ENCODE measurements around the gene CR1. TPM values are rescaled to one million over a fixed set of nuclear protein-coding genes. Genes with fewer than 3 reads are reported as not detected.
"Not testable (repeated sequence)": the region's sequence is repeated elsewhere in the genome, so short reads cannot be mapped to it uniquely, and the experiment has no call there.

CR1 gene
- total RNA-seq, 2 experiments from 2014 or later, result 0.14 to 0.18 TPM

DNA sequence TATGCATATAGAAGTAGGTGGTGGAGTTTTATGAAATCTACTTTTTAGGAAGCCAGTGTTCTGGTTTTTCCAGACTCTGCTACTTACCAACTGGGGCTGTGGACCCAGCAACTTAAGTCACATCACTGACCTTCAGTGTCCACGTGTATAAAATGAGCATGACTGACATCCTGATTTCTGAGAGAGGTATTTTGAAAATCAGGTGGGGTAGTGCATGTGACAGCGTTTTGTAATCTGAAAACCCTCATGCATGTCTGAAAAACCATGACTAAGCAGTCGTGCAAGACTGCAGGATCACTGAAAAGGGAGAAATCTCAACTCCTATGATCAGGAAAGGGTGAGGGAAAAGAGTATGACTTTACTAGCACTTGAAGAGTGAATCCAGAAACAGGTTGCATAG, 175.0 kb downstream of the CR1 start:
- intact Hi-C loops (cut with micrococcal nuclease), result no loop called here
- no peak overlapping the region for H3K27ac Mint-ChIP-seq
- POLR2A ChIA-PET, result no interaction called here
- H3K36me3 Mint-ChIP-seq (ENCODE audit: low read depth), result no peaks in the 10 kb centered on the region
- peaks cover 64% of the 10 kb centered on the region for H3K27me3 Mint-ChIP-seq
- peaks cover 4% of the 10 kb centered on the region for H3K9me3 Mint-ChIP-seq
- ATAC-seq, result no peak
- peaks cover 3% of the 10 kb centered on the region for H3K4me1 Mint-ChIP-seq (ENCODE audit: low read depth)
- no peak for DNase-seq
- H3K4me3 Mint-ChIP-seq, result no peak overlapping the region
- TF ChIP-seq CTCF (IDR thresholded peaks at IDR 0.05), result no peak
- CTCF ChIA-PET, result interaction anchor here (2.6 kb wide), 1 partner anchor 92 kb away, joined by 10 read pairs; no protein-coding TSS in a partner anchor

DNA sequence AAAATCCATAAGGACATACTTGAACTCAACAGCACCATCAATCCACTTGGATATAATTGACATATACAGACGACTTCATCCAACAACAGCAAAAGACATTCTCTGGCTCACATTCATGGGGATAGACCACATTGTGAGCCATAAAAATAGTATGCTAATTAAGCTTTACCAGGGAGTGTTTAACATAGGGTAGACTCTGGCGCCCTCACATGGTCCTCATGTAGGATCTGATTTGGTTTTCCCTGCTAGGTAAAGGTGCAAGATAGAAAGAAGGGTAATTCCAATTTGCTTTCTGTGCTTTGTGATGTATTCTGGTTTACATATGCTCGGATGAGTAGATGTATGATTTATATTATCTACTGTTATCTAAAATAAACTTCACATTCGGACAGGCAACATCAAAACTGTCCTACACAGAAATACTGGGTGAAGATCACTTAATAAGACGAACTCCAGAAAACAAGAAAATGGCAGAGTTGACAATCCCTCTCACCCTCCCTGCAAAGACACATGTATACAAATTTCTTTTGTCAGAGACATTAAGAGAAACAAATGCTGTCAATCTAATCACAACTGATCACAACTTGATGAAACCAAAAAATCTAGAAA, 176.7 kb downstream of the CR1 start:
- peak; percentile 65 for TF ChIP-seq CTCF (IDR thresholded peaks at IDR 0.05)
- DNase-seq, result peak; percentile 64
- no peaks in the 10 kb centered on the region for H3K9me3 Mint-ChIP-seq
- H3K36me3 Mint-ChIP-seq (ENCODE audit: low read depth), result no peaks in the 10 kb centered on the region
- H3K4me3 Mint-ChIP-seq, result no peak overlapping the region
- H3K27ac Mint-ChIP-seq, result no peak overlapping the region
- H3K27me3 Mint-ChIP-seq, result peaks cover 50% of the 10 kb centered on the region
- CTCF ChIA-PET, result interaction anchor here (0.6 to 2.6 kb wide), 6 partner anchors 25 to 212 kb away, joined by 3 to 10 read pairs (median 3); no protein-coding TSS in a partner anchor
- peaks cover 3% of the 10 kb centered on the region for H3K4me1 Mint-ChIP-seq (ENCODE audit: low read depth)
- peak; percentile 58 for ATAC-seq
- POLR2A ChIA-PET, result no interaction called here
- intact Hi-C loops (cut with micrococcal nuclease), result no loop called here

- Mint-ChIP-seq H3K36me3 (ENCODE audit: low read depth) (no peaks in the 10 kb centered on the region), H3K27me3 (peaks cover 43% of the 10 kb centered on the region), H3K4me3 (no peak overlapping the region), H3K27ac (no peak overlapping the region), H3K9me3 (no peaks in the 10 kb centered on the region), H3K4me1 (ENCODE audit: low read depth) (peaks cover 3% of the 10 kb centered on the region)
- ATAC-seq (no peak), DNase-seq (no peak)
- POLR2A ChIA-PET, result no interaction called here
- TF ChIP-seq CTCF (IDR thresholded peaks at IDR 0.05), result no peak
- CTCF ChIA-PET, result interaction anchor here (0.6 to 2.6 kb wide), 5 partner anchors 24 to 114 kb away, joined by 3 to 10 read pairs (median 3); no protein-coding TSS in a partner anchor
- intact Hi-C loops (cut with micrococcal nuclease), result no loop called here
Observed at GRCh38 chr1:207673399-207673798, 177.4 kb downstream of the CR1 start.

DNA sequence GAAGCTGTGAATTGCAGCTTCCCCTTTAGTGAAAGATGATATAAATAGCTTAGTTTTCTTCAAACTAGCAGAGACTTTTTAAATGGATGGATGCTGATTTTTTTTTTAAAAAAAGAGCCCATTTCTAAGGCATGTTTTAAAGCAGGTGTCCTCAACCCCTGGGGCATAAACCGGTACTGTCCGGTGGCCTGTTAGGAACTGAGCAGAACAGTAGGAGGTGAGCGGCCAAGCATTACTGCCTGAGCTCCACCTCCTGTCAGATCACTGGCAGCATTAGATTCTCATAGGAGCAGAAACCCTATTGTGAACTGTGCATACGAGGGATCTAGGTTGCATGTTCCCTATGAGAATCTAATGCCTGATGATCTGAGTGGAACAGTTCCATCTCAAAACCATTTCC, 180.2 kb downstream of the CR1 start:
- H3K27ac Mint-ChIP-seq, result no peak overlapping the region
- no peaks in the 10 kb centered on the region for H3K36me3 Mint-ChIP-seq (ENCODE audit: low read depth)
- no peak overlapping the region for H3K4me3 Mint-ChIP-seq
- intact Hi-C loops (cut with micrococcal nuclease), result no loop called here
- CTCF ChIA-PET, result interaction anchor here (1.0 kb wide), 1 partner anchor 97 kb away, joined by 3 read pairs; no protein-coding TSS in a partner anchor
- TF ChIP-seq CTCF (IDR thresholded peaks at IDR 0.05), result no peak
- peaks cover 18% of the 10 kb centered on the region for H3K27me3 Mint-ChIP-seq
- POLR2A ChIA-PET, result no interaction called here
- H3K4me1 Mint-ChIP-seq (ENCODE audit: low read depth), result no peaks in the 10 kb centered on the region
- no peak for ATAC-seq
- no peak for DNase-seq
- H3K9me3 Mint-ChIP-seq, result no peaks in the 10 kb centered on the region

- DNase-seq; H3K27me3 Mint-ChIP-seq; POLR2A ChIA-PET; H3K9me3 Mint-ChIP-seq; H3K4me1 Mint-ChIP-seq (ENCODE audit: low read depth); CTCF ChIA-PET; H3K27ac Mint-ChIP-seq; intact Hi-C loops (cut with micrococcal nuclease); H3K4me3 Mint-ChIP-seq; H3K36me3 Mint-ChIP-seq (ENCODE audit: low read depth); ATAC-seq: not testable (repeated sequence)
Observed at GRCh38 chr1:207680590-207681388, 184.8 kb downstream of the CR1 start.

DNA sequence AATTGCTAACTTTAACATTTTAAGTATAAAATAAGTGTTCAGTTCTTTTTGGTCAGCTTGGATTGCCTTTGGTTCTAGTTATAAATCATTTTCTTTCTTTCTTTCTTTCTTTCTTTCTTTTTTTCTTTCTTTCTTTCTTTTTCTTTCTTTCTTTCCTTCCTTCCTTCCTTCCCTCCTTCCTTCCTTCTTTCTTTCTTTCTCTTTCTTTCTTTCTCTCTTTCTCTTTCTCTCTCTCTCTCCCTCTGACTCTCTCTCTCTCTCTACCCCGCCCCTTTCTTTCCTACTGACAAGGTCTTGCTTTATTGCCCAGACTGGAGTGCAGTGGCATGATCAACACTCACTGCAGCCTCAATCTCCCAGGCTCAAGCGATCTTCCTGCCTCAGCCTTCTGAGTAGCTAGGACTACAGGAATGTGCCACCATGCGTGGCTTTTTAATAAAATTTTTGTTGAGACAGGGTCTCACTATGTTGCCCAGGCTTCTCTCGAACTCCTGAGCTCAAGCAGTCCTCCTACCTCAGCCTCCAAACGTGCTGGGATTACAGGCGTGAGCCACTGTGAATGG, 187.0 kb downstream of the CR1 start:
- H3K36me3 Mint-ChIP-seq (ENCODE audit: low read depth); POLR2A ChIA-PET; ATAC-seq; DNase-seq; intact Hi-C loops (cut with micrococcal nuclease); H3K4me3 Mint-ChIP-seq; H3K9me3 Mint-ChIP-seq; H3K27me3 Mint-ChIP-seq; H3K27ac Mint-ChIP-seq; H3K4me1 Mint-ChIP-seq (ENCODE audit: low read depth): not testable (repeated sequence)
- CTCF ChIA-PET, result interaction anchor here (1.2 kb wide), 1 partner anchor 16 kb away, joined by 4 read pairs; no protein-coding TSS in a partner anchor

- H3K27me3 Mint-ChIP-seq; CTCF ChIA-PET; H3K4me3 Mint-ChIP-seq; DNase-seq; intact Hi-C loops (cut with micrococcal nuclease); H3K36me3 Mint-ChIP-seq (ENCODE audit: low read depth); POLR2A ChIA-PET; H3K4me1 Mint-ChIP-seq (ENCODE audit: low read depth); ATAC-seq; H3K27ac Mint-ChIP-seq; H3K9me3 Mint-ChIP-seq: not testable (repeated sequence)
Observed at GRCh38 chr1:207690551-207690950, 194.6 kb downstream of the CR1 start.

Data from activated CD8-positive, alpha-beta T cell treated with anti-CD3 and anti-CD28 coated beads for 36 hours (primary cell).